Left lobe of liver (tissue), 2 donors: Measurements from ENCODE around the gene CCDC85B. TPM values are rescaled to one million over a fixed set of nuclear protein-coding genes. Genes with fewer than 3 reads are reported as not detected.

ENCODE experiments used
- ATAC-seq: fragments of 200-7000 bp; cut with Tn5 transposase; one replicate; pipeline ENCODE4 v1.9.1; 2020; ENCODE audit warnings: mild to moderate bottlenecking, moderate library complexity
- DNase-seq: peaks from one replicate; pipeline ENCODE4 v3.0.0-alpha.2; 2020; ENCODE audit warnings: low spot score
- total RNA-seq: library from RNA; stranded (reverse); gene quantifications from one replicate; pipeline ENCODE4 v1.2.1, GENCODE V29; 2021
- donor health status: DM: no; HTN: no; CAD: no; lungs with moderate emphysema.
- donor health status: DM: no; HTN: yes; CAD: no.

Gene CCDC85B
- total RNA-seq, 1 donor from 2014 or later, result 7.9 TPM

DNA sequence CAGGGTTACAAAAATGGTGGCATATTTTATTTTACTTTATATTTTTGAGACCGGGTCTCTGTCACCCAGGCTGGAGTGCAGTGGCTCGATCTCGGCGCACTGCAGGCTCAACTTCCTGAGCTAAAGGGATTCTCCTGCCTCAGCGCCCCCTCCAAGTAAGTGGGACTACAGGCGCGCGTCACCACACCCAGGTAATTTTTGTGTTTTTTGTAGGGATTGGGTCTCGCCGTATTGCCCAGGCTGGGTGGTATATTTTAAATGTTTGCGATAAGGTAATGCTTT is 10.4 kb downstream of the CCDC85B start:
- DNase-seq (no peak), ATAC-seq (no peak)

DNA sequence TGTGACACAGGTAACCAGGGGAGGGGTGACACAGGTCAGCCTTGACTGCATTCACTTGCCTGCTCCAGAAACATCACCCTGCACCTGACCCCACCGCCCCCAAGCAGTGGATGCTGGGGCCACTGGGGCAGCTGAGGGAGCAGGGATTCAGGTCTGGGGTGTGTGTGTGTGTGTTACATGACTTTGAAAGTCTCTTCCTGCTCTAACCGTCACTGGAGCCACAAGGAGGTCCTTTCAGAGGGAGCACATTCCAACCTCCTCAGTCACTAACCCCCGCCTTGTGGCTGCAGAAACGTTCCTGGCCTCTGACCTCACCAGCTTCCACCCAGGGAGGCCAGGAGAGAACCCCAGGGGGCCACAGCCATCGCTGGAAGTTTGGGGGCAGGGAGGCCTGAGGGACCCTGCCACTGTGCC is 12.6 kb downstream of the CCDC85B start:
- DNase-seq (no peak), ATAC-seq (no peak)

- ATAC-seq (no peak), DNase-seq (no peak)
Observed at GRCh38 chr11:65903715-65904114, 13.2 kb downstream of the CCDC85B start.

- ATAC-seq, result no peak
- DNase-seq, result no peak
Observed at GRCh38 chr11:65906602-65907001, 16.1 kb downstream of the CCDC85B start.

DNA sequence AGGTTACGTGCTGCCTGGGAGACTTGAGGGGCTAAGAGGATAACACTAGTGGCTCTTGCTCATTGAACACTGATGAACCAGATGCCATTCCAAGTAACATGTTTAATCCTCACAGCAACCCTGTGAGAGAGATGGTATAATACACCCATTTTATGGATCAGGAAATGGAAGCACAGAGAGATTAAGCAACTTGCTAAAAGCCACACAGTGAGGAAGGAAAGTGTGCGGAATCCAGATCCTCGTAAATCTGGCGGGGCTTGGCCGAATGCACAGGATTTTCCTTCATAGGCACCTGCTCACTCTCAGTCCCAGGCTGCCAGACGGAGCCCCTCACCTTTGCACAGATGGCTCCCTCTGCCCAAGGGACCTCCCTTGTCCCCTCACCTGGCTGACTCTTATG is 17.4 kb downstream of the CCDC85B start:
- ATAC-seq (no peak), DNase-seq (no peak)

DNA sequence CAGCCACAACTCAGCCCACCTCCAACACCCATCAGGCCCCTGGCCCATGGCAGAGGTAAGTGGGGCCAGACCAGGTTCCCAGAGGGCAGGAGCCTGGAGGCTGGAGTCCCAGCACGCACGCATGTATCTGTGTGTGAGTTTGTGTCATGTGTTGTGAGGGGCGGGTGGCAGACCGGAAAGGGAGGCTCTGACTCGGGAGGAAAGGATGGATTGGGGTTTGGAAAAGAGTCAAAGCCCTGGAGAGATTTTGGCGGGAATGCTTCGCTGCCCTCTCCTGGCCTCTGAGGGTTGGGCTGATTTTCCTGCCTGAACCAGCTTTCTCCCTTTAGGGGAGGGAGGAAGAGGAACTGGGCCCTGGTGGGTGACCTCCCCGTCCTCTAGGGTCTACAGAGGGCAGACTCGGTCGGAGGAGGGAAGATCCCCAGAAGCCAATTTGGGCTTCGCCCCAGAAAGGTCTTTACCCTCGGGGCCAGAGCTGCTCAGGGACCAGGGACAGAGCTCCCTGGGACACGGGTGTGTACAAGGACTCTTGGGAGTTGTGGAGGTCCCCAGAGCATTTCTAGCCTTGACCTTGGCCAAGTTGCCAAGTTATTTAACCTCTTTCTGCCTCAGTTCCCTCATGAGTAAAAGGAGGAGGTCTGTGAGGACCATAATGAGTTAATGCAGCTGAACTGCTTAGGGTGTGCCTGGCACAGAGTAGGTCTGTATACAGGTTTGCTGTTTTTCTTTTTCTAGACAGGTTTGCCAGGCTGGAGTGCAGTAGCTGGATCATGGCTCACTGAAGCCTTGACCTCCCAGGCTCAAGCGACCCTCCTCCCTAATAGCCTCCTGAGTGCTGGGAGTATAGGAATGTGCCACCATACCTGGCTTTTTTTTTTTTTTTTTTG is 21.5 kb downstream of the CCDC85B start:
- DNase-seq (no peak), ATAC-seq (peak; percentile 66)

- no peak for ATAC-seq
- DNase-seq, result no peak
Observed at GRCh38 chr11:65912845-65913244, 22.4 kb downstream of the CCDC85B start.

DNA sequence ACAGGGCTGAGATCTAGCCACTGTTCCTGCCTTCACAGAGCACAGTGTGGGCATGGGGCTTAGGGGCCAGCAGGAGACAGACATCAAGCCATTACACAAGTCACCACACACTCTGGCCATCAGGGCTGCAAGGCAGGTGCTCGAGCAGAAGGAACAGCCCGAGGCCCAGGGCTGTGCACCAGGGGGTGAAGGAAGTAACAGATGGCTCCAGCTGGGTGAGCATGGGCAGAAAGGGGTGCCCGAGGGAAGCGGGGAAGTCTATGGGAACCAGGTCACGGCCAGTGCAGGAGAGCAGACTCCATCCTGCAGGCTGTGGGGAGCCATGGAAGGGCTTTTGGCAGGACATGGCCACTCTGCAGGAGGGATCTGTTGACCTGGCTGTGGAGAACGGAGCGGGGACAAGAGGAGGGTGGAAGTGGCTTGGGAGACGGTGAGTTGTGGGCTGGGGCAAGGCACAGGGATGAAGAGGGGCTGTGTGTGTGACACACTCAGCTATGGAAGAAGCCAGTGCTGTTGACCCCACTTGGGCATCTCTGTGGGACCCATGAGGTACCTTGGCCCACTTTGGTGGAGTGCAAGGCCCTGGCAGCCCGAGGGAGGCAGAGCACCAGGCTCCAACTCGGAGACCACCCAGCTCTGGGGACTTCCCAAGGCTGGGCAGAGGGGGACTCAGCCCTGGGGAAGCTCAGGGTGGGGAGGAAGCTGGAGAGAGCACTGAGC is 24.8 kb downstream of the CCDC85B start:
- ATAC-seq (no peak), DNase-seq (no peak)

- no peak for DNase-seq
- ATAC-seq, result no peak
Observed at GRCh38 chr11:65915821-65916251, 25.4 kb downstream of the CCDC85B start.

- ATAC-seq (no peak), DNase-seq (no peak)
Observed at GRCh38 chr11:65916391-65916790, 25.9 kb downstream of the CCDC85B start.

DNA sequence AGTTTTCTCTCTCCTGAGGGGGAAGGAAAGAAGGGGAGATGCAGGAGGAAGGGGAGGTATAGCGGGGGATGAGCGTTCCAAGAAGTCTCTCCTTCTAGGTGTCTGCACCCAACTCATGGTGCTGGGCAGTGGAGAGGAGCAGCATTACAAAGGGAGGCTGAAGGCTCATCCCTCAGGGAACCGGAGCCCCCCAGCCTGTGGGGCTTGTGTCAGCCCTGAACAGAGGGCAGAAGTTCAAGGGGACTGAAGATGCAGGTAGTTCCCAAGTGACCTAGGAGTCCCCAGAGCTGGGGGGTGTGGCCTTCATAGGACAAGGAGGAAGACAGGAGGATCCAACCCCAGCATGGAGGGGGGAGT is 26.6 kb downstream of the CCDC85B start:
- DNase-seq (no peak), ATAC-seq (no peak)

GRCh38 chr11:65917434-65918210 is 27.1 kb downstream of the CCDC85B start:
- DNase-seq (no peak), ATAC-seq (no peak)

GRCh38 chr11:65918211-65919140 is 28.0 kb downstream of the CCDC85B start, which contains the start of gene C11orf68:
C11orf68 (minus strand) TSS chr11:65919062; CDS start chr11:65919031, 31 bp downstream.
- ATAC-seq, result no peak
- DNase-seq, result no peak

- ATAC-seq (peak; percentile 92), DNase-seq (peak; percentile 99)
Observed at GRCh38 chr11:65919141-65919572, 28.7 kb downstream of the CCDC85B start, which contains the start of gene DRAP1. DRAP1 (plus strand) TSS chr11:65919426; CDS start chr11:65919502, 76 bp downstream.

- ATAC-seq, result peak; percentile 55
- peak; percentile 63 for DNase-seq
Observed at GRCh38 chr11:65919573-65920371, 29.3 kb downstream of the CCDC85B start.

- DNase-seq, result no peak
- ATAC-seq, result no peak
Observed at GRCh38 chr11:65920372-65920802, 29.9 kb downstream of the CCDC85B start.

- DNase-seq, result no peak
- ATAC-seq, result no peak
Observed at GRCh38 chr11:65921033-65921555, 30.6 kb downstream of the CCDC85B start.

GRCh38 chr11:65921876-65922275 is 31.4 kb downstream of the CCDC85B start:
- no peak for DNase-seq
- no peak for ATAC-seq

DNA sequence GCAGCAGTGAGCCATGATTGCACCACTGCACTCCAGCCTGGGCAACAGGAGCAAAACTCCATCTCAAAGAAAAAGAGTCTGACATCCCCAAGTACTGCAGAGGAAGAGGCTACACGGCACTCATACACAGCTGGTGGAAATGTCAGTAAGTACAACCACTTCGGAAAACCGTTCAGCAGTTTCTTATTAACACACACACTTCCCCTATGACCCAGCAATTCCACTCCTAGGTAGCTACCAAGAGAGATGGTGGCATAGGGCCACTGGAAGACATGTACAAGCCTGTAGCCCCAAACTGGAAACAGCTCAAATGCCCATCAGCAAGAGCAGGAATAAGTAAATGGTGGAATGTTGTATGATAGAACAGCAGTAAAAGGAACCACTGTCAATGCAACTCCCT is 32.1 kb downstream of the CCDC85B start:
- DNase-seq (no peak), ATAC-seq (no peak)
